Non-pigmented ciliary epithelial cell (primary cell): ENCODE data around the gene MDN1.

Experiments used
- DNase-seq: peaks from one replicate; pipeline ENCODE4 v3.0.0-alpha.2; 2010; ENCODE audit warnings: low read depth

MDN1 gene

DNA sequence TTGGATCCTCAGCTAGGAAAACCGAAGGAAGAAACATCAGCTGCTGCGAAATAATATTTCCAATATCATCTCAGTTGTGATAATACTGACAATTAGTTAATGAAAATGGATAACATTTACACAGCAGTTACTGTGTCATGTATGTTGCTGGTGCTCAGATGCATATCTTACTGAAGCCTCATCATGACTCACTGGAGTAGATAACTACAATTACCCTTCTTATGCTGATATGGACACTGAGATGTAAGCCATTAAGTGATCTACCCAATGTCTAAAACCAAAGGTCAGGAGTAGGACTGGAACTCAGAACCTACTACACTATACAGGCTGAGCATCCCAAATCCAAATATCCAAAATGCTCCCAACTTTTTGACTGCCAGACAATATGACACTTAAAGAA is 126.4 kb downstream of the MDN1 start:
- no peak for DNase-seq

DNA sequence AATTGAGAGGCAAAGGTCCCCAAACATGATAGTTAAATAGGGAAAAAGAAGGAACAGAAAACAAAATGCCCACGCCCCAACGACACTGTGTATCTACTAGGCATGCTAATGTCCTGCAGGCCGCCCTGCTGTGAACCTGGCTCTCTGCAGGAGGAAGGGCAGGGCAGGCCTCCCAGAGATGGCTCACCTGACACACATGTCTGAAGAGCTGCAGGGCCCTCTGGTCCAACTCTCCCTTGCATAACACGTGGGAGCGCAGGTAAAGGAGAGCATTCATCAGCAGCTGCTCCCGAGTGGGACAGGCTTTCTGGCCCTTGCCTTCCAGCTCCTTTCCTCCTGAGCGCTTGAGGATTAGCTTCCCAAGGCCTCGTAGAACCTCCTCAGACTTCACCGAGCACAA is 127.3 kb downstream of the MDN1 start:
- DNase-seq = no peak

DNA sequence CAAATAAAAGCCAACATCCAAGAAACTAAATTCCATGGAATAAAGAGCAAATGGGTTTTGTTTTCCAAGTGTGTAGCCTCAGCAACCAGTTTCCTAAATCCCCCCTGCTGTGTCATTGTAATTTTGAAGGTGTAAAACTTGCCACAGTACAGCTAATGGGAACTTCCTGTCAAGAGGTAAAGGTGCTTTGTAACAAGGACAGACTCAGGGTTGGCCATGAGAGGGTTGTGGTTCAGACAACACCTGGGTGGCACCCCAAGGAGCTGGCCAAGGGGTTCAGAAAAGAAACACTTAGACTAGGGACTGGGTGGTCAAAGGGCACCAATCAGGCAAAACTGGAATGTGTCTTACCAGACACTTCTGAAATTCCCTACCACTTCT is 128.7 kb downstream of the MDN1 start:
- DNase-seq = no peak

- DNase-seq = no peak
Observed at GRCh38 chr6:89689732-89690131, 129.9 kb downstream of the MDN1 start.

GRCh38 chr6:89688328-89688727 is 131.3 kb downstream of the MDN1 start:
- no peak for DNase-seq

- DNase-seq = no peak
Observed at GRCh38 chr6:89685311-89685710, 134.3 kb downstream of the MDN1 start.

- DNase-seq = no peak
Observed at GRCh38 chr6:89682991-89683390, 136.6 kb downstream of the MDN1 start.

GRCh38 chr6:89681983-89682564 is 137.5 kb downstream of the MDN1 start:
- DNase-seq = no peak

- no peak for DNase-seq
Observed at GRCh38 chr6:89680551-89680950, 139.0 kb downstream of the MDN1 start.

- no peak for DNase-seq
Observed at GRCh38 chr6:89680150-89680549, 139.4 kb downstream of the MDN1 start.

DNA sequence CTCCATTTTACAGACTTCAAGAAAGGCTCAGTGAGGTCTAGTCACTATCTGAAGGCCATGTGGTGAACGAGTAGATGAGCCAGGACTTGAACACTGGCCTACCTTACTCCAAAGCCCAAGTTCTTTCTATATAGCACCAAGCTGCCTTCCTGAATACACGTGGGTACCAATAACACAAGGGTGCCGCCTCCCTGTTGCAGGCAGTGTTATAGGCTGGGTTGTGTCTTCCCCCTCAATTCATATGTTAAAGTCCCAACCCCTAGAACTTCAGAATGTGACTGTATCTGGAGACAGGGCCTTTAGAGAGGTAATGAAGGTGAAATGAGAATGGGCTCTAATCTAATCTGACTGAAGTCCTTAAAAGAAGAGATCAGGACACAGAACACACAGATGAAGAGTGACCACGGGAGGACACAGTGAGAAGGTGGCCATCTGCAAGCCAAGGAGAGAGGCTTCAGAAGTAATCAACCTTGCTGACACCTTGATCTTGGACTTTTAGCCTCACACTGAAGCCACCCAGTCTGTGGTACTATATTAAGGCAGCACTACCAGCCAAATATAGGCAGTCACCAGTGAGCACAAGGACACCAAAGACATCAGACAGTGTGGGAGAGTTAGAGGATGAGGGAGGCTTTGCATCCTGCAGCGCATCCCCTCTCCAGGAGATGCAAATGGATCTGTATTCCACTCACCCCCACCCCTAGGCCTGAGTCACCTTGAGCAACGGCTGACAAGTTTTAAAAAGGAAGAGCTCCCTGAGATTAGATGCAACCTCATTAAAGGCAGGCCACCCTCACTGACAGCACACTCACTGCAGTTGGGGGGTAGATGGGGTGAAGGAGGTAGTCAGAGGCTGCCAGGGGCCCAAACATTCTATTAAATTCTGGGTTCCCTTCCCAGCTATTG is 140.1 kb downstream of the MDN1 start:
- no peak for DNase-seq

DNA sequence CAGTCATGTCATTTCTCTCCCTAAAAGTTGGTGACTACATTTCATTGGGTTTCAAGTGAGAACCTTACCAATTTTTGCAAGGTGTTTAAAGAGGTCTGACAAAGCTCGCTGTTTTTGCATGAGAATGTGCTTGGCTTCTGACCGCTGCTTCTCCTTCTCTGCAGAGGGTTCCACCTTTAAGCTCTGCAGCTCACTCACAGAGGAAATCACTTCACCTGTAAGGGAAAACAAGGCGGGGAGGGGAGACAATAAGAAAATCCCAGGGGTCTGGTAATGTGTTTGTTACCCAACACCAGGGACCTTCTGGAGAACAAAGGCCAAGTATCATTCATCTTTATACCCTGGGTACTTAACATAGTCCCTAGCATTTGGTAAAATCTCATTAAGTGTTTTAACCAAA is 141.1 kb downstream of the MDN1 start:
- no peak for DNase-seq

DNA sequence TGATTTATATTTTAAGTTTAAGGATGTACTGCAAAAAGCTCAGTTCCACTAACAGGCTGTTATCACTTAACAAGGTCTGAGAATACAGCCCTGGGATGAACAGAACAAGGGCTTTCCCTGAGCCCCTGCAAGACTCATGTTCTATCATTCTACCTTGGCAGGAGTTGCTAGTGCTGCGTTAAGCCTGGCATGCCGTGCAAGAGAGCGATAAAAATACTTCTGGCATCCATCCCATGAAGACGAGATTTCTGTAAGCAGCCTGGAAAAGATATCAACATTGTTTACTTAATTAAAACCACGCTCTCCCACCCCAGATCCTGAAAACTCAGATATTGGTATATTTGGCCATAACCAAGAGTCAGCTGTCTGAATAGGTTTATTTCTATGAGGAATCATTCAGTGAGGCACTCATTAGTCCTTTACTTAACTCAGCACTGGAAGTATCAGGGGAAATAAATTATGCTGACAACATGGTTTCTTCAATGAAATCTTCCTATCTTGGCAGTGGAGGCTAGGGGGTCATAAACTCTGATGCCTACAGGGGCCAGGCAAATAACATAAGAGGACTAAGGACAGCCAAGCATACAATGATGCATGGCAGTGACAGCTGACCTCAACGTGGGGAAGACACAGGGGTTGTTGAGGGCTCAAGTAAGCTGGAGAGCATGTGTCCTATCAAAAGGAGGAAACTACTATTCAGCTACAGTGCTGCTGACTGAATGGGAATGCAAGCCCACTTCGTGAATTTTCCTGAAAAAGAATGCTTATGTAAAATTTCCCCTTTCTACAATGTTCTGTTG is 143.4 kb downstream of the MDN1 start:
- no peak for DNase-seq

DNA sequence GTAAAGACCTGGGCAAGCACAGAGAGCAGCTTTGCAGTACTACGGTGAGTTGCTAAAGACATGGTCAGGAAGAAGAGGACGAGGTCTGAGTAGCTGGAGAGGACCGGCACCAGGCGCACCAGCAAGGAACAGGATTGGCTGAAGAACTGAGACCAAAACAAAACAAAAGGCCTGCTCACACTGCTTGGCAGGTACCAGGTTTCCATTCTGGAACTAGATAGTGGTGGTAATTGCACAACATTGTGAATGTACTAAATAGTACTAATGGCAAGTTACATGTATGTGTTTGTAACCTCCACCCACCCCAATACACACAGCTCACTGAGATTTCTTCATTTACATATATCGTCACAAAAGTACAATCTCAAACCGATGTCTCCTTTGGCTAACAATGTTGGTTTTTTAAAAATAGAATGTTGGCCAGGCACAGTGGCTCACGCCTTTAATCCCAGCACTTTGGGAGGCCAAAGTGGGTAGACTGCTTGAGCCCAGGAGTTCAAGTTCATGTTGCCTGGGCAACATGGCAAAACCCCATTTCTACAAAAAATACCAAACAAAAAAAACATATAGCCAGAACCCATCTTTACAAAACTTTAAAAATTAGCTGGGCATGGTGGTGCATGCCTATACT is 148.5 kb downstream of the MDN1 start:
- no peak for DNase-seq

DNA sequence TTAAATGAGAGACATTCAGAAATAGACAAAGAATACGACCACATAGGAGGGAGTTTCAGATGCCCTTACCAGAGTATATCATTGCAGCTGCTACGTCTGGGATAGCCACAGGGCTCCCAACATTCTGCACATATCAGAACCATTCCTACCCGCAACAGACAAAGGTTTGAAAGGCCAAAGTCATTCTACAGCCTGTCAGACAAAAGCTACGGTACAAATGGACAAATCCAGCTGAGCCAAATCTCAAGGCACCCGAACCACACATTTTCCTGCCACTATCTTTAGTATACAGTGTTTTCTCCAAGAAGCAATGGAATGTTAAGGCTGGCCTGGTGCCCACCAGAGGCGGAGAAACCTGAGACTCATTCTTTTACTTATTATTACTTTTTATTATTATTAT is 150.6 kb downstream of the MDN1 start:
- no peak for DNase-seq

- DNase-seq = no peak
Observed at GRCh38 chr6:89667872-89668556, 151.6 kb downstream of the MDN1 start.

DNA sequence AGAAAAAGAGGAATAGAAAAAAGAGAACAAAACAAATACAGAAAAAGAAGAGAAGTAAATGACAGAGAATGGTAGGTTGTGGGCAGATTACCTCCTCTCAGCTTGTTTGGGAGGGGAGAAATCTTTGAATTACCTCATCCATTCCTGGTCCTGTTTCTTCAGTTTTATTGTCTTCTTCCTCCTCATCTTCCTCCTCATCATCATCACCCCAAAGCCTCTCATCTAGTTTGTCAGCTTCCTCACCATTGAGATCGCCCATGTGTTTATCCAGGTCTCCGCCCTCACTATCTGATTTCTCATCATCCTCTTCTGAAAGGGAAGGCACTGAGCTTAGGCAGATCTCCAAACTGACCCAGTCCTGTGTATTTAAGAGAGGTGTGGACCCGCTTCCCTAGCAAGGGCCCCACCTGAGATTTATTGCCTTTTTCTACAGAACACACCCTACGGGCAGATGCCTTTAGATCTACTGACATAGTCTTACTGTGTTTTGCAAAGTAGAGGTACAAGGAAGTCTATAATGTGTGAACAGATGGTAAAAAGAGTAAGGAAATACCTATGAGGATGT is 156.9 kb downstream of the MDN1 start:
- DNase-seq = no peak

- no peak for DNase-seq
Observed at GRCh38 chr6:89661559-89661958, 158.0 kb downstream of the MDN1 start.

DNA sequence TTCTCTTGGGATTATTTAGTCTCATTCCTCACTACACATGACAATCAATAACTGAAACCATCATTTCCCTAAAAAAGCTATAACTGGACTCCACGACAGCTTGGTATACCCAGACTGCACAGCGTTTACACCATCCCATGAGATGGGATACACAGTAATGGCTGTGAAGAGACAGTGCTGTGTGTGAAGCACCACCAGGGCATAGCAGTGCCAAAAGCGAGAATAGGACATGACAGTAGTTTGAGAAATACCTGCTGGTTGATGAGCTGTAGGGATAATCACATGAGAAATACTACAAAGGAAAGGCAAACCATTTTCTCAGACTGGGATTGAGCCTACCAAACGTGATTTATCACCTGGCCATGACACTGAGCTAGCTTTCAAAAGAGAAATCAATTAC is 158.6 kb downstream of the MDN1 start:
- no peak for DNase-seq

DNA sequence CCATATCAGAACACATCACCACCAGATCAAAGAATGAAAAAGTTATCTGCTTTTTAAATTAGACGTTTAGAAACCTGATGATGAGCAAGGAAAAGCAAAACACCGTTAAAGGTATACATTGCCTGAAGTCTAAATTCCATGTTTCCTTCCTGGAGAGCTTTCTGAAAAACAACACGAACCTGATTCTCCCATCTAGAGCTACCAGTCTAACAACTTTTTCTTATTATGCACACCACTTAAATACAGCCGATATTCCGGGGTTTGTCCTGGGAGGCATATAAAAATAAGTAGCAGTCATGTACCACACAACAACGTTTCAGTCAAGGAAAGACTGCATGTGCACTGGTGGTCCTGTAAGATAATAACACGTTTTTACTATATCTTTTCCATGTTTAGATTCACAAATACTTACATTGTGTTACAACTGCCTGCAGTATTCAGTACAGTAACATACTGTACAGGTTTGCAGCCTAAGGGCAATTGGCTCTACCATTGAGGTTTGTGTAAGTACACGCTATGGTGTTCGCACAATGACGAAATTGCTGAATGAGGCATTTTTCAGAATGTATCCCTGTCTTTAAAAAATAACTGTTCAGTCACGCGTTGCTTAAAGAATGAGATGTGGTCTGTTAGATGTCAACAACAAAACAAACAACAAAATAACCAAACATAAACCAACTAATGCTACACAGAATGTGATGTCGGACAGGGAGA is 162.0 kb downstream of the MDN1 start:
- DNase-seq = no peak

DNA sequence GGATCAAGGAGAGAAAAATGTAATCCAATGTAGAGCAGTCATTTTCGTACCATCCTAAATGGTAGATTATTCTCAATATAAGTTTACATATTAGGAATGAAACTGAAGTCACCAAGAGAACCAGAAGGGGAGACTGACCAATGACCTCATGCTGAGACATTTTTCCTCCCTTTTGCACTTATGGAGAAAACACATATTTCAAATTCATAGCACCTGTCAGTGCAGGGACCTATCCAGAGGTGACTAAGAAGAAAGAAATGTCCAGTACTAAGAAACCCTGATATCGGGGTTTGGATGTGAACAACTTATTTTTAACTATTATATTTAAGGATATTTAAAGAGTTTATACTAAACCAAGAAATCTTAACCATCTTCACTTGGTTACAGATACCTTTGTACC is 164.5 kb downstream of the MDN1 start:
- no peak for DNase-seq
